ENCODE results near the gene GRIK2.

Gene GRIK2

GRCh38 chr6:101462576-101462975 lies 69.1 kb downstream of the GRIK2 start:
- no peak for DNase-seq

- DNase-seq, result no peak
These were observed 72.4 kb downstream of the GRIK2 start for GRCh38 chr6:101465863-101466262.

GRCh38 chr6:101477436-101477835 lies 83.9 kb downstream of the GRIK2 start:
- DNase-seq, result no peak

- DNase-seq, result no peak
These were observed 85.4 kb downstream of the GRIK2 start for GRCh38 chr6:101478891-101479290.

GRCh38 chr6:101482606-101483005 lies 89.1 kb downstream of the GRIK2 start:
- no peak for DNase-seq

DNA sequence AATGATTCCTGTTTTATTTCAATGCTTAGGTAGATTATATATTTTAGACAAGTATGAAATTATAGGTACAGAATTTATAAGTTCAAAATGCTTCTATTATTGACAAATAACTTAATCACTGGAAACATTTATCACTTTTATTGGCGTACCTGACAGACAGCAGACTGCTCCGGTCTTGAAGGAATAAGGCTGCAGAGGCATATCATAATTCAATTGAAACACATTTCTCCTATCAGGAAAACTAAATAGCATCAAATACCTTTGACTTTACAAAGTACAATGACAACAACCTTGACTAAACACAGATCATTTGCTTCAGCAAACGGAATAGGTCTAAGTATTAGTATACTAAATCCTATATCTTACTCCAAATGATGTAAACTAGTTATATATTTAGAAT lies 91.3 kb downstream of the GRIK2 start:
- DNase-seq, result no peak

GRCh38 chr6:101486124-101486523 lies 92.6 kb downstream of the GRIK2 start:
- DNase-seq, result no peak

GRCh38 chr6:101486726-101487125 lies 93.2 kb downstream of the GRIK2 start:
- no peak for DNase-seq

DNA sequence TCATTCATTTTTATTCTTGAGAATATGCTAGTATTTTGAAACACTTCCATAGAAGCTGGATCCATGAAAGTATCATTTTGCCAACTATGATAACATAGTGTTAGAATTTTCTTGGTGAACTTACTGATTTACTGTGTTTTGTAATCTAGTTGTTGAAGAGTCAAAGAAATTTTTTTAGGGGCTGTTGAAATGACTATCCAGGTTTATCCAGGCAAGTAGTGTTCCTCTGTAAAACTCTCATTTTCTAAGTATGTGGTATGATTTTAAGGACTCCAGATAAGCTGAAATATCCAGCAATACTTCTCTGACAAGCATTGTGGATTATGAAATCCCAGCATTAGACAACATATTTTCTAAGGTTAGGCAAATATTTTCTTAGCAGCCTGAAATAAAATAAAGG lies 95.9 kb downstream of the GRIK2 start:
- DNase-seq, result no peak

DNA sequence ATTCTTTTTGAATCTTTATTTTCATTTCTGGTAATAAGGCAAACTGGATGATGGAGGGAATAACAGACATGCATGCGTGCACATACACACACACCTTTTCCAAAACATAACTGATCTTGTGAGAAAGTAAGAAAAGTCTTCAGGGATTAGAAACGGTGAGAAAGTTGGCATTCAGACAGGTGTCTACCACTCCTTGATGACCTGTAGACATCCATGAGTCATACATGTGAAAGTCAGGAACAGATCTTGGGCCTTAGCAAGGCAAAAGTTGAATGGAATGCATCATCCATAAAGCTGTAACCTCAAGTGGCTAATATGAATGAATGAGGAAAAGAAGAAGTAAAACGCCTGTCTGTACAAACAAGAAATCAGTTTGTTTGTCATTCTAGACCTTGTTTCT lies 97.3 kb downstream of the GRIK2 start:
- DNase-seq, result no peak

DNA sequence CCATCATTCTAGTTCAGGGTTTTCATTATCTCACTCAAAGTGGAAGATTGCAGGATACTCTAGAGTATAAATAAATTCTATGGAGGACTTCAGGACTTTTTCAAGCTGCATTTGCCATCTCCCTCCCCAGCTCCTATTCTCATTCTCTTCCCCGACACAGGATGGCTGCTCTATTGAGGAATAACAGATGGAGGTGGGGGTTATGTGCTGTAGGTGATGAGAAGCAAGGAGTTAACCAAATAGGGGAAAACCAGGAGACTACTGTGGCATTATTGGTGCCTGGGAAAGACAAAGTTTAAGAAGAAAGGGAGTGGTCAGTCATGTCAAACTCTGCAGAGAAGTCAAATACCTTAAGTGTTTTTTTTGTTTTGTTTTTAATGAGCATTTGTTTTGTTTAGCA lies 109.3 kb downstream of the GRIK2 start:
- DNase-seq, result no peak

DNA sequence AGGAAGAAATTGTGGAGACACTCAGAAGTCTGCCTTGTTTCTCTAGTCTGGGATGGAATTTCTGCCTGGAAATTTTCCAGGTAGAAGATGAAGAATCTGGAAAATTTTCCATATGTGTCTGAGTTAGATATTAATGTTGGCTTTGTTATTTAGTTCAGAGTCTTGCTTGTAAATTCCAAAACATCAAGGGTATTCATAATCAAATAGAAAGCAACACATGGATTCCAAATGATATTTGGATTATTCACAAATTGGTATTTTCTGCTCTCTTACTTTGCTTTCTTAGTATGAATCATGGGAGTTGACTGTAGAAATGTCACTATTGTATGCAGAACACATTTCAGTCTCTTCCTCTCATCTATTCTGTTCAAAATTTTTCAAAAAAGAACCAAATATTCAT lies 116.0 kb downstream of the GRIK2 start:
- DNase-seq, result no peak

DNA sequence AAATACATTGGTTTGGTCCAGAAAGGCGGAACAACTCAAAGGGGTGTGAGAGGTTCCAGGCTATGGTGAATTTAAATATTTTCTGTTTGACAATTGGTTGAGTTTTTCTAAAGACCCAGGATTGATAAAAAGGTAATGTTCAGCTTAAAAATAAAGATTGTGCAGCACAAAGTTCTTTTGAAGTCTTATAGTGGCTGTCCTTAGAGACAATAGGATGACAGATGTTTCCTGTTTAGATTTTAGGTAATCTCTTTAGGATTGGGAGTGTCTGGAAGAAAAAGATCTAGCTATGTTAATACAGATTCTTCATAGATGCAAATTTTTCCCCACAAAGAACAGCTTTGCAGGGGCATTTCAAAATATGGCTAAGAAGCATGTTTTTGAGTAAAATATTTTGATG lies 119.7 kb downstream of the GRIK2 start:
- DNase-seq, result no peak

- no peak for DNase-seq
These were observed 123.1 kb downstream of the GRIK2 start for GRCh38 chr6:101516578-101516977.

DNA sequence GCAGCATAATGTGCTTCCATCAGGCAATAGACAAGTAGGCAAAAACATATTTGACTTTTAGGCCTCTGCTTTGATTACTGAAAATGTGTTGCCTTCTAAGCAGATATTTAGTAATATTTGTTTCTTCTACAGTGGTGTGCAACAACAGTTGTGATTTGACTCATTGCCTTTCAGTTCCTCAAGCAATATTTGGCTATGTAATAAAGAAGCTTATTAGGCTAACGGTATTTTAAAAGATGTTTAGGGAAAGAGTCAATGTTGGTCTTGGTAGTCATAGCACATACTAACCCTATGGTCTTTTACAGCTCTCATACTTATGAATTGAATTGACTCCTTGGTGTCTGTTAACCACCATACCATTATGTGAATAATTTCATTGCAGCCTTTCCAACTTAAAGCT lies 124.1 kb downstream of the GRIK2 start:
- DNase-seq, result no peak

GRCh38 chr6:101522254-101522653 lies 128.7 kb downstream of the GRIK2 start:
- DNase-seq, result no peak

GRCh38 chr6:101527467-101527866 lies 134.0 kb downstream of the GRIK2 start:
- no peak for DNase-seq

GRCh38 chr6:101528801-101529200 lies 135.3 kb downstream of the GRIK2 start:
- no peak for DNase-seq

GRCh38 chr6:101531538-101531937 lies 138.0 kb downstream of the GRIK2 start:
- no peak for DNase-seq

DNA sequence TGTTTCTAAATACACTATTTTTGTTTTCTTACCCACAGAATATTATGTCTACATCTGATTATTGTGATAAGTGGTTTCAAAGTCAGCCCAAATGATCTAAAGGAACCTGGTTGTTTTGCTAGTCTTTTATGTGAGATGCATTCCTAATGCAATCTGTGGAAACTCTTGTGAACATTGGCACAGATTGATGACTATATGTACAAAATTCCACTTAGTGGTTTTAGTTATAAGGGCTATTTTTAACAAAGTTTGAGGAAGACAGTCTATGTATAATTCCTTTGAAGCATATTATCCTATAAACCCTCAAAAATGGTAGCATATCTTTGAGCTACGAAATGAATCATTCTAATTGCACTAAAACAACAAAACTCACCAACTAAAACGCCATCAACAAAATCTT lies 140.9 kb downstream of the GRIK2 start:
- DNase-seq, result no peak

DNA sequence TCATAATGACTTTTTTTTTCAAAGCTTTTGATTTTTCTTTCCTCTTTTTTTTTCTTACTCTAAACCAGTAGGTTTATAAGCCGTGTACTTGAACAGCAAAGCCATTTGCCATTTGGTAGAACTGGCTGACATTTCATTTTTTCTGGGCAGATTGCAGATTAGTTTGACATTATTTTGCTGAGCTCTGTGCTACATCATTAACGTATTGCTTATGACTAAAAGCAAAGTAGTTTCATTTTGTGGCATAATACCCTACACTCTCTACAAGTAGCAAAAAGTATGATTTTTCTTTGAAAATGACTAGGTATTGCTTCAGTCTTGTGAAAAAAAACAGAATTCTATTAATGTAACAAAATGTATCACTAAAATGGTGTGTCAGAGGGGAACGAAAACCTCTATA lies 141.3 kb downstream of the GRIK2 start:
- no peak for DNase-seq

GRCh38 chr6:101537753-101538316 lies 144.3 kb downstream of the GRIK2 start:
- no peak for DNase-seq

- DNase-seq, result no peak
These were observed 146.2 kb downstream of the GRIK2 start for GRCh38 chr6:101539510-101540245.

DNA sequence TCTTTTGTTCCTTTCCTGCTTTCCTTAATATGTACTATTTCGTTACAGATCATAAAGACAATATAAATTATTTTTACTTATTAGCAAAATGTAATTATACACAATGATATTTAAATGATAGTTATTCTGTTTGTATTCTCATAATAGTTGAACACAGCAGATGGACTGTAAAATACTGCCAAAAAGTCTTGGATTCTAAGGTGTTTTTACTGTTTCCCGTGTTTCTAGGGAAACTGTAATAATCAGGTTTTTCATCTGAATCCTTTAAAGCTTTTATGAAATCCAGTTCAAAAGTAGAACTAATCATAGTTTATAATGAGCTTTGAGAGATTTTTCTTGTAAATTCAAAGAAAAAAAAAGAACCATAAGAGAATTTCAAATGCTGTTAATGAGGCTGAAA lies 148.4 kb downstream of the GRIK2 start:
- DNase-seq, result no peak

DNA sequence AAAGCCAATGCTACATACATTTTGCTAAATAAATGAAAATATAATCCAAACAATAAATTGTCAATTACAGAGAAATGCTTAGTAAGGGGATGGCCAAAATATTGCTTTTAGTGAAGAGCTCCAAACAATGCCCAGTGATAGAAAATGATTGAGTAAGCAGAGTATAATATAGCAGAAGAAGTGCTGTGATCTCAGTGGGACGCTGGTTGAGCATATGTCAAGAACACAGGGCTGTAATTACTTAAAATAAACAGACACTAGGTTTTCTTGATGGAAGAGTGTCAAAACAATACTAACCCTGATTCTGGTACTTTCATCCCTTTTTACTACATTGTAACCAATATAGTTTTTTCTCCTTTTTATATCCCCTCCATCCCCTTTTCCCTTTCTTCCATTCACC lies 150.3 kb downstream of the GRIK2 start:
- DNase-seq, result no peak
